ENCODE measurements around the gene NRG3.

GRCh38 chr10:82245157-82245556 lies 370.2 kb downstream of the NRG3 start:
- TF ChIP-seq, protein P1, sequence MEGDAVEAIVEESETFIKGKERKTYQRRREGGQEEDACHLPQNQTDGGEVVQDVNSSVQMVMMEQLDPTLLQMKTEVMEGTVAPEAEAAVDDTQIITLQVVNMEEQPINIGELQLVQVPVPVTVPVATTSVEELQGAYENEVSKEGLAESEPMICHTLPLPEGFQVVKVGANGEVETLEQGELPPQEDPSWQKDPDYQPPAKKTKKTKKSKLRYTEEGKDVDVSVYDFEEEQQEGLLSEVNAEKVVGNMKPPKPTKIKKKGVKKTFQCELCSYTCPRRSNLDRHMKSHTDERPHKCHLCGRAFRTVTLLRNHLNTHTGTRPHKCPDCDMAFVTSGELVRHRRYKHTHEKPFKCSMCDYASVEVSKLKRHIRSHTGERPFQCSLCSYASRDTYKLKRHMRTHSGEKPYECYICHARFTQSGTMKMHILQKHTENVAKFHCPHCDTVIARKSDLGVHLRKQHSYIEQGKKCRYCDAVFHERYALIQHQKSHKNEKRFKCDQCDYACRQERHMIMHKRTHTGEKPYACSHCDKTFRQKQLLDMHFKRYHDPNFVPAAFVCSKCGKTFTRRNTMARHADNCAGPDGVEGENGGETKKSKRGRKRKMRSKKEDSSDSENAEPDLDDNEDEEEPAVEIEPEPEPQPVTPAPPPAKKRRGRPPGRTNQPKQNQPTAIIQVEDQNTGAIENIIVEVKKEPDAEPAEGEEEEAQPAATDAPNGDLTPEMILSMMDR (IDR thresholded peaks at IDR 0.05), result no peak
- TF ChIP-seq EZH2 (IDR thresholded peaks at IDR 0.05; ENCODE audit: borderline replicate concordance, insufficient read depth, low read depth, low read length, poor library complexity, severe bottlenecking), result no peak
